ACC112 (cell line): ENCODE results near the gene WDR90.

ENCODE experiments used
- H2AFZ ChIP-seq: fragments of 200-600 bp; sonication (generic); one replicate; pipeline ENCODE4 v1.6.0; 2017; ENCODE audit warnings: antibody characterized with exemption, low read length; ENCODE audit not compliant: unreplicated experiment
- H3K27ac ChIP-seq: fragments of 200-600 bp; sonication (generic); 2 replicates; pipeline ENCODE4 v1.5.1; 2014; ENCODE audit warnings: low read depth, mild to moderate bottlenecking, antibody characterized with exemption, low read length, moderate library complexity
- H3K27me3 ChIP-seq: fragments of 200-600 bp; sonication (generic); 2 replicates; pipeline ENCODE4 v1.6.1; 2014; ENCODE audit warnings: mild to moderate bottlenecking, antibody characterized with exemption, low read length, moderate library complexity, mixed read lengths; ENCODE audit not compliant: insufficient read depth
- H3K36me3 ChIP-seq: fragments of 200-600 bp; sonication (generic); 2 replicates; pipeline ENCODE4 v1.6.1; 2016; ENCODE audit warnings: mild to moderate bottlenecking, antibody characterized with exemption, low read length, moderate library complexity, mixed read lengths; ENCODE audit not compliant: insufficient read depth
- H3K4me1 ChIP-seq: fragments of 200-600 bp; sonication (generic); one replicate; pipeline ENCODE4 v1.6.1; 2016; ENCODE audit warnings: low read length, mixed read lengths; ENCODE audit not compliant: insufficient read depth, unreplicated experiment, control insufficient read depth
- H3K4me3 ChIP-seq: fragments of 200-600 bp; sonication (generic); 2 replicates; pipeline ENCODE4 v1.5.1; 2014; ENCODE audit warnings: mild to moderate bottlenecking, low read depth, low read length
- H3K79me2 ChIP-seq: fragments of 200-600 bp; sonication (generic); one replicate; pipeline ENCODE4 v1.6.0; 2016; ENCODE audit warnings: low read length; ENCODE audit not compliant: control insufficient read depth, unreplicated experiment, insufficient read depth

The WDR90 gene

DNA sequence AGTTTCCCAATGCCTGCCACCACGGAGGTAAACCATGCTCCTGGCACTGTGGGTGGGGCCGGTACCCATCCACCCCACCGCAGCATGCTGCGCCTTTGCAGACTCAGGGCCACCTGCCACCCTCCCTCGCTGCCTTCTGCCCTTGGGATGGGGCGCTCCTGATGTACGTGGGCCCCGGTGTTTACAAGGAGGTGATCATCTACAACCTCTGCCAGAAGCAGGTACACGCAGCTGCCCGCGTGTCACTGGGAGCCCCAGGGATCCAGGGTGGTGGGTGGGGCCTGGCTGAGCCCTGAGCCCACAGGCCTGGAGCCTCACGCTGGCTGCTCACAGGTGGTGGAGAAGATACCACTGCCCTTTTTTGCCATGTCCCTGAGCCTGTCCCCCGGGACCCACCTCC lies 17.4 kb downstream of the WDR90 start:
- Histone ChIP-seq H2AFZ (no peak overlapping the region), H3K36me3 (0 out of 2 replicates have a peak, but pooled peaks cover 10% of the 10 kb centered on the region), H3K27me3 (no peaks in the 10 kb centered on the region), H3K27ac (no peak overlapping the region), H3K4me1 (no peaks in the 10 kb centered on the region), H3K4me3 (no peak overlapping the region), H3K79me2 (peaks cover 15% of the 10 kb centered on the region)

DNA sequence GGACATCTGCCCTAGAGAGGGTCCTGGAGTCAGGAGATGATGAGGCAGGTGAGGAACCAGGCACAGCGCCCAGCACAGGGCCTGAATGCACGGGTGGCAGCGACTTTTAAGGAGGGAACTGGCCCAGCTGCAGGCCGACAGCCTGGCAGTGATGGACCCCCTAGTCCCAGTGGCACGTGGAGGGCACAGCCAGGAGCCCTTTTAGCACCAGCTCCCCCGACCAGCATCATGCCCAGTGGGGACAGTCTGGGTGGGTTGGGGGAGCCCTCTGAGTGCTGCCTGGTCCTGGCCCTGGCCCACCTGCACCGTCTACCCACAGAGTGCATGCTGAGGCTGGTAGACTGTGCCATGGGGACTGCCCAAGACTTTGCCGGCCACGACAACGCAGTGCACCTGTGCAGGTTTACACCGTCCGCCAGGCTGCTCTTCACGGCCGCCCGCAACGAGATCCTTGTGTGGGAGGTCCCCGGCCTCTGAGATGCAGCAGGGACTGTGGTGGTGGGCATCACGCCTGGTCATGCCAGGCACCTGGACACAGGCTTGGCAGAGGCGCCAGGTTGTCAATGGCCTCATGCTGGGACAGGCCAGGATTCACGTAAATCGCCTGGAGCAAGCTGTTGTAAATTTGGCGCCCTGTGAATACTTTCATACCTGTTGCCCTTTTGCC lies 18.1 kb downstream of the WDR90 start:
- Histone ChIP-seq H3K27me3 (no peaks in the 10 kb centered on the region), H3K4me1 (no peaks in the 10 kb centered on the region), H3K27ac (no peak overlapping the region), H2AFZ (no peak overlapping the region), H3K4me3 (no peak overlapping the region), H3K79me2 (peaks cover 15% of the 10 kb centered on the region), H3K36me3 (peaks cover 14% of the 10 kb centered on the region; the same call in 1 of the 2 replicates)

DNA sequence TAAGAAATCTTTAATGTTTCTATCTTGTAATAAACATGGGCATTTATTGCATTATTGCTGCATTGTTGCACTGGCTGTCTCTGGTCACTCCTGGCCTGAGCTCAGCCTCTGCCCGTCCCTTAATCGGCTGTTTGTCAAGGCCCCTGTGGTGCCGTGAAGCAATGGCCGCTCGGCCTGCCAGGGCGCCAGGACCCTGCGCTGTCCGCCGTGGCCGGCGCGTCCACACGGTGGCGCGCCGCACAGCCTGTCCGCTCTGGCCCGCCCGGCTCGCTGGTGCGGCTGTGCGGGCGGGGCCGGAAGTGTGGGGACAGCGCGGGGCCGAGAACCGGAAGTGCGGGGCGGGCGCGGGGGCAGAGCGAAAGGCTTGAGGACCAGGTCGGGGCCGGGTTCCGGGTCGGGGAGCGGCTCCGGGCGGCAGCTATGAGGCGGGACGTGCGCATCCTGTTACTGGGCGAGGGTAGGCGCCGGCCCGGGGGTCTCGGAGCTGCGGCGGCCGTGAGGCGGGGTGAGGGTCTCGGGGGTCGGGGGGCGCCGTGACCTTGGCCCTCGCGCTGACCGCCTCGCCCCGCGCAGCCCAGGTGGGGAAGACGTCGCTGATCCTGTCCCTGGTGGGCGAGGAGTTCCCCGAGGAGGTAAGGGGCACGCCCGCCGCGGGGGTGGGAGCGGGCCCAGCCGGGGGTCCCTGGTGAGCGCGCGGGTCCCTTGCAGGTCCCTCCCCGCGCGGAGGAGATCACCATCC lies 18.8 kb downstream of the WDR90 start, which contains the start of gene RHOT2:
TSS of gene RHOT2 (plus strand) at position 353 of the 739 bp plus-strand sequence. CDS start at position 421, 68 bp downstream.
- H3K27me3 ChIP-seq = no peaks in the 10 kb centered on the region
- peaks cover 17% of the 10 kb centered on the region; the same call in 1 of the 2 replicates for H3K36me3 ChIP-seq
- peak within 1 kb of the TSS; percentile 25; the same call in 1 of the 2 replicates for H3K27ac ChIP-seq
- H3K4me1 ChIP-seq = no peaks in the 10 kb centered on the region
- H3K79me2 ChIP-seq = peaks cover 15% of the 10 kb centered on the region
- peak within 1 kb of the TSS; percentile 39 for H2AFZ ChIP-seq
- H3K4me3 ChIP-seq = peak within 1 kb of the TSS; percentile 95

DNA sequence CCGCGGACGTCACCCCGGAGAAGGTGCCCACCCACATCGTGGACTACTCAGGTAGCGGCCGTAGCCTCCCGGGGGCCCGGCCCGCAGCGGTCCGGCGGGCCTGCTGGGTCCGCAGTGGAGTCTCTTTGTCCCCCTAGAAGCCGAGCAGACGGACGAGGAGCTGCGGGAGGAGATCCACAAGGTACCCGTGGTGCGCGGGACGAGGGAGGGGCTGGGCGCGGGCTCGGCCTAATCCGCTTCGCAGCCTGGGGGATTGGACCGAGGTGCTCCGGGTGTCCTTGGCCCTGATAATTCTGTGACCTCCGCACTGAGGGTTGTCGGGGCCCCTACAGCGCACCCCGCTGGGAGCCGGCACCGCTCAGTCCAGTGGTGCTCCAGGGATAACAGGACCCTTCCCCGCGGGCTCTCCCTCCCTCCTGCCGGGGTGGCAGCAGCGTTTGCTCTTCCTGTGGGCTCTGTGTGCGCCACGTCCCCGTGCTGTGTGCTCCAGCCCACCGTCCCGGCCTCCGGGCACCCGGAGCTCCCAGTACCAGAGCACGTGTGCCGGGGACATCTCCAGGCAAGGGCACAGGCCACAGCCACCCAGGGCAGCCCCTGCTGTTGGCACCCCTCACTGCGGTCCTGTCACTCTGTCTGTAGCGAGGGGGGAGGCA lies 19.5 kb downstream of the WDR90 start:
- H3K4me3 ChIP-seq = peak overlapping the region; percentile 95
- H3K27ac ChIP-seq = peak overlapping the region; percentile 25; the same call in 1 of the 2 replicates
- H3K79me2 ChIP-seq = peaks cover 15% of the 10 kb centered on the region
- H3K36me3 ChIP-seq = peaks cover 17% of the 10 kb centered on the region; the same call in 1 of the 2 replicates
- no peaks in the 10 kb centered on the region for H3K27me3 ChIP-seq
- H2AFZ ChIP-seq = peak overlapping the region; percentile 39
- no peaks in the 10 kb centered on the region for H3K4me1 ChIP-seq

DNA sequence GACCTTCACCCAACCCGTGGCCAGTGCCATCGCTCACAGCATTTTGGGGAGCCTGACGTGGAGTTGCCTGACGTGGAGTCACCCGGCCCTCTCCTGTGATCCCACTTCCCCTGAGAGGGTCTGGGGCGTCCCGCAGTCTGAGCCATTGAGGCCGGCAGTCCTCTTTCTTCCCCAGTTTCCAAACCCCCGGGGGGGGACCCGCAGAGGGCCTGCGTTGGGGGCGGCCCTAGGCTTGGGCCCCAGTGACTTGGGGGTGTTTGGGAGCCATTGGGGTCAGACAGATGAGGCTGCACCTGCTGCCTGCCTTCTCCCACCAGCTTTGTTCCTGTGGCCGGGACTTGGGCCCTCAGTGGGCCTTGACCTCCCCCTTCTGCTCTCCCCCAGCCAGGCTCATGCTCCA lies 20.5 kb downstream of the WDR90 start:
- Histone ChIP-seq H3K79me2 (peaks cover 15% of the 10 kb centered on the region), H3K27me3 (no peaks in the 10 kb centered on the region), H3K4me3 (peak overlapping the region; percentile 95; the same call in 1 of the 2 replicates), H3K27ac (no peak overlapping the region), H2AFZ (no peak overlapping the region), H3K4me1 (no peaks in the 10 kb centered on the region), H3K36me3 (peaks cover 17% of the 10 kb centered on the region; the same call in 1 of the 2 replicates)

DNA sequence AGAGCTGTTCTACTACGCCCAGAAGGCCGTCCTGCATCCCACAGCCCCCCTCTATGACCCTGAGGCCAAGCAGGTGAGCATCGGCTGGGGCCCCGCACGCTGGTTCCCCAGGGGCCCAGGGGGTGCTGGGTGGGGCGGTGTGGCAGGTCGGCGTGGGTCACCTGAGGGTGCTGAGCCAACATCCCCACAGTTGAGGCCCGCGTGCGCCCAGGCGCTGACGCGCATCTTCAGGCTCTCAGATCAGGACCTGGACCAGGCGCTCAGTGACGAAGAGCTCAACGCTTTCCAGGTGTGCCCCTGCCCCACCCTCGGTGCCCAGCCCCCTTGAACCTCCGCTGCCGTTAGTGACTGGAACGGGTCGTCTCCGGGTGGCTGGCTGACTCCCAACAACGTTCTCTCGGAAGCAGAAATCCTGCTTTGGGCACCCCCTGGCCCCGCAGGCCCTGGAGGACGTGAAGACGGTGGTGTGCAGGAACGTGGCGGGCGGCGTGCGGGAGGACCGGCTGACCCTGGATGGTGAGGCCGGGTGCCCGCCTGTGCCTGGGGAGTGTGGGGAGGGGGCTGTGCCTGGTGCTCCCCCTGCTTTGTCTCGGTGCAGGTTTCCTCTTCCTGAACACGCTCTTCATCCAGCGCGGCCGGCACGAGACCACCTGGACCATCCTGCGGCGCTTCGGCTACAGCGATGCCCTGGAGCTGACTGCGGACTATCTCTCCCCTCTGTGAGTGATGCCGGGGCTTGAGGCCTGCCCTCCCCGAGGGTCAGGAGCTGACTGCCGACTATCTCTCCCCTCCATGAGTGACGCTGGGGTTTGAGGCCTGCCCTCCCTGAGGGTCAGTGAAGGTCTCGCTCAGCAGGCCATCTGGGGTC lies 21.6 kb downstream of the WDR90 start:
- no peak overlapping the region for H3K27ac ChIP-seq
- H3K4me1 ChIP-seq = no peaks in the 10 kb centered on the region
- H3K79me2 ChIP-seq = peaks cover 15% of the 10 kb centered on the region
- no peaks in the 10 kb centered on the region for H3K27me3 ChIP-seq
- H3K4me3 ChIP-seq = no peak overlapping the region
- H3K36me3 ChIP-seq = peaks cover 17% of the 10 kb centered on the region; the same call in 1 of the 2 replicates
- no peak overlapping the region for H2AFZ ChIP-seq

DNA sequence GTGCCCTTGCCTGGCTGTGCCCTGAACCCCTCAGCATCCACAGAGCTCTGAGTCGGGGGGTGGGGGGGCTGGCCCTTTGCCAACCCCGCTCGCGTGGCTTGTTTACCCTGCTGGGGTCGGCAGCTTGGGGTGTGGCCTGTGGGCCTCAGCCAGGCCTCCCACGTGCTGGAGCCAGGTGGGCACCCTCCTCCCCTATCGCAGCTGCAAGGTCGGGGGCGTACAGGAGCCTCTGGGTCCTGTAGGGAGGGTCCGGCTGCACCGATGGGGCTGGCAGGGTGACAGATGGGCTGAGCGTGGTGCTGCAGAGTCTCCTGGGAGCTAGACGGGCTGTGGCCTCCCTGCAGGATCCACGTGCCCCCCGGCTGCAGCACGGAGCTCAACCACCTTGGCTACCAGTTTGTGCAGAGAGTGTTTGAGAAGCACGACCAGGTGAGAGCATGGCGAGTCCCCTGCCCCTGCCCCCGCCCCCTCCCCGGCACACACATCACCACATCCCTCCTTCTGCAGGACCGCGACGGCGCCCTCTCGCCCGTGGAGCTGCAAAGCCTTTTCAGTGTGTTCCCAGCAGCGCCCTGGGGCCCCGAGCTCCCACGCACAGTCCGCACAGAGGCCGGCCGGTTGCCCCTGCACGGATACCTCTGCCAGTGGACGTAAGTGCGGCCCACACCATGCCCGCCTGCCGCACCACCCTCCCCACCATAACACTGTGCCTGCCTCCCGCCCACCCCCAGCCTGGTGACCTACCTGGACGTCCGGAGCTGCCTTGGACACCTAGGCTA lies 22.4 kb downstream of the WDR90 start:
- H3K79me2 ChIP-seq = peaks cover 15% of the 10 kb centered on the region
- no peak overlapping the region for H2AFZ ChIP-seq
- no peak overlapping the region for H3K27ac ChIP-seq
- peaks cover 17% of the 10 kb centered on the region; the same call in 1 of the 2 replicates for H3K36me3 ChIP-seq
- H3K4me1 ChIP-seq = no peaks in the 10 kb centered on the region
- H3K27me3 ChIP-seq = no peaks in the 10 kb centered on the region
- H3K4me3 ChIP-seq = no peak overlapping the region

DNA sequence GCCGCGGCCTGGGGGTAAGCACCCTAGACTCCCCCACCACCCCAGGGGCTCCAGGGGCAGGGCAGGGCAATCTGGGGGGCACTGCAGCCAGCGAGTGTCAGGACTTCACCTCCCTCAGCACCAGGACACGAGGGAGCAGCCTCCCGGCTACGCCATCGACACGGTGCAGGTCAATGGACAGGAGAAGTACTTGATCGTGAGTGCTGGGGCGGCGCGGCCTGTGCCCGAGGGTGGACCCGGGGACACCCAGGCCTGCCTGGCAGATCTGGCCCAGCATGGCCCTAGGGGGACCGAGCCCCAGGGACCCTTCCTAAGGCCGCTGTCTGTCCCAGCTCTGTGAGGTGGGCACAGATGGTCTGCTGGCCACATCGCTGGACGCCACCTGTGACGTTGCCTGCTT lies 23.2 kb downstream of the WDR90 start:
- peaks cover 17% of the 10 kb centered on the region; the same call in 1 of the 2 replicates for H3K36me3 ChIP-seq
- H3K27ac ChIP-seq = no peak overlapping the region
- no peak overlapping the region for H2AFZ ChIP-seq
- no peaks in the 10 kb centered on the region for H3K27me3 ChIP-seq
- no peaks in the 10 kb centered on the region for H3K4me1 ChIP-seq
- H3K79me2 ChIP-seq = peaks cover 15% of the 10 kb centered on the region
- H3K4me3 ChIP-seq = no peak overlapping the region

DNA sequence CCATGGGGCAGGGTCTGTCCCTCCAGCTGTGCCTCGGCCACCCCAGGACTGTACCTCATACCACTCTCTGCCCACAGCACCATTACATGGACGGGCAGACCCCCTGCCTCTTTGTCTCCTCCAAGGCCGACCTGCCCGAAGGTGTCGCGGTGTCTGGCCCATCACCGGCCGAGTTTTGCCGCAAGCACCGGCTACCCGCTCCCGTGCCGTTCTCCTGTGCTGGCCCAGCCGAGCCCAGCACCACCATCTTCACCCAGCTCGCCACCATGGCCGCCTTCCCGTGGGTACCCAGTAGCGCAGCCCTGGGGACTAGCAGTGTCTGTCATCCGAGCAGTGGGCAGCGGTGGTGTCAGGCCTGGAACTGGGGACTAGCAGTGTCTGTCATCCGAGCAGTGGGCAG lies 23.7 kb downstream of the WDR90 start:
- Histone ChIP-seq H3K4me1 (no peaks in the 10 kb centered on the region), H2AFZ (no peak overlapping the region), H3K4me3 (no peak overlapping the region), H3K27me3 (no peaks in the 10 kb centered on the region), H3K79me2 (peaks cover 15% of the 10 kb centered on the region), H3K36me3 (peaks cover 17% of the 10 kb centered on the region; the same call in 1 of the 2 replicates), H3K27ac (no peak overlapping the region)
